Omental fat pad (tissue), 4 donors: ENCODE measurements around the gene C2CD2. TPM values are rescaled to one million over a fixed set of nuclear protein-coding genes. Genes with fewer than 3 reads are reported as not detected.

Experiments used
- ATAC-seq: fragments of 150-250 bp; one replicate; pipeline ENCODE4 v1.9.1; 2016; ENCODE audit warnings: mild to moderate bottlenecking, moderate library complexity; ENCODE audit not compliant: low FRiP score
- DNase-seq: peaks from one replicate; pipeline ENCODE4 v3.0.0-alpha.2; 2019; ENCODE audit warnings: low spot score
- CTCF ChIP-seq, 3 donors: fragments of 450-650 bp; IDR thresholded peaks; one replicate each; pipeline ENCODE4 v1.5.1; 2016 to 2017; ENCODE audit warnings: antibody characterized with exemption in 3 of 3, mild to moderate bottlenecking in 3 of 3, moderate library complexity in 2 of 3
- total RNA-seq, 4 donors: library from RNA; depleted of rRNA; stranded (reverse); fragments of >200 nt; gene quantifications; one replicate each; pipeline ENCODE4 v1.1.0, GENCODE V29; 2016

The C2CD2 gene
- total RNA-seq, 4 donors from 2014 or later: 57.7 to 264 (median 96.4) TPM

- DNase-seq (no peak), ATAC-seq (peak; percentile 13)
- no peak for TF ChIP-seq CTCF (IDR thresholded peaks at IDR 0.05)
These were observed 27.0 kb downstream of the C2CD2 start for GRCh38 chr21:41926807-41927171.

GRCh38 chr21:41926117-41926806 lies 27.6 kb downstream of the C2CD2 start:
- ATAC-seq (peak; percentile 69), DNase-seq (no peak)
- no peak for TF ChIP-seq CTCF (IDR thresholded peaks at IDR 0.05)

- DNase-seq (no peak), ATAC-seq (no peak)
- TF ChIP-seq CTCF (IDR thresholded peaks at IDR 0.05): no peak
These were observed 28.1 kb downstream of the C2CD2 start for GRCh38 chr21:41925767-41926116.

- no peak for DNase-seq
- ATAC-seq: no peak
- TF ChIP-seq CTCF (IDR thresholded peaks at IDR 0.05): no peak
These were observed 29.5 kb downstream of the C2CD2 start for GRCh38 chr21:41924368-41924754.

GRCh38 chr21:41923631-41924367 lies 30.0 kb downstream of the C2CD2 start:
- DNase-seq (no peak), ATAC-seq (peak; percentile 48)
- no peak for TF ChIP-seq CTCF (IDR thresholded peaks at IDR 0.05)

GRCh38 chr21:41923186-41923585 lies 30.6 kb downstream of the C2CD2 start:
- DNase-seq: no peak
- no peak for TF ChIP-seq CTCF (IDR thresholded peaks at IDR 0.05)
- no peak for ATAC-seq

GRCh38 chr21:41921021-41921420 lies 32.8 kb downstream of the C2CD2 start:
- no peak for DNase-seq
- no peak for TF ChIP-seq CTCF (IDR thresholded peaks at IDR 0.05)
- ATAC-seq: no peak
